ENCODE measurements around the gene FN3K.
"Not testable (repeated sequence)": the region's sequence is repeated elsewhere in the genome, so short reads cannot be mapped to it uniquely, and the experiment has no call there.

The FN3K gene

GRCh38 chr17:82779541-82779940, 44.1 kb downstream of the FN3K start:
- WGBS, 2 experiments (ENCODE audit: insufficient coverage in 2 of 2) = 95 to 96% methylated on average over 16 to 23 of the region's 23 CpGs
- no peak overlapping the region for H3K4me3 ChIP-seq (ENCODE audit: extremely low read depth, insufficient read depth, low read length, poor library complexity, severe bottlenecking)
- peaks cover 3% of the 10 kb centered on the region for H3K4me1 ChIP-seq (ENCODE audit: control insufficient read depth, insufficient read depth, low read length, poor library complexity, severe bottlenecking)
- no peaks in the 10 kb centered on the region for H3K9me3 ChIP-seq (ENCODE audit: control insufficient read depth, low read length)
- peaks cover 36% of the 10 kb centered on the region for H3K36me3 ChIP-seq (ENCODE audit: control insufficient read depth, insufficient read depth, low read length)
- no peak overlapping the region for H3K27ac ChIP-seq (ENCODE audit: low read depth, low read length, severe bottlenecking)

GRCh38 chr17:82780195-82780594, 44.8 kb downstream of the FN3K start:
- Histone ChIP-seq H3K27ac (ENCODE audit: low read depth, low read length, severe bottlenecking) (no peak overlapping the region), H3K4me1 (ENCODE audit: control insufficient read depth, insufficient read depth, low read length, poor library complexity, severe bottlenecking) (peaks cover 3% of the 10 kb centered on the region), H3K9me3 (ENCODE audit: control insufficient read depth, low read length) (no peaks in the 10 kb centered on the region), H3K36me3 (ENCODE audit: control insufficient read depth, insufficient read depth, low read length) (peaks cover 35% of the 10 kb centered on the region), H3K4me3 (ENCODE audit: extremely low read depth, insufficient read depth, low read length, poor library complexity, severe bottlenecking) (no peak overlapping the region)
- WGBS, 2 experiments (ENCODE audit: insufficient coverage in 2 of 2) = 89 to 96% methylated on average over 9 to 10 of the region's 12 CpGs

GRCh38 chr17:82780971-82781893, 45.8 kb downstream of the FN3K start:
- Histone ChIP-seq H3K36me3 (ENCODE audit: control insufficient read depth, insufficient read depth, low read length) (peaks cover 39% of the 10 kb centered on the region), H3K4me3 (ENCODE audit: extremely low read depth, insufficient read depth, low read length, poor library complexity, severe bottlenecking) (no peak overlapping the region), H3K4me1 (ENCODE audit: control insufficient read depth, insufficient read depth, low read length, poor library complexity, severe bottlenecking) (peaks cover 3% of the 10 kb centered on the region), H3K9me3 (ENCODE audit: control insufficient read depth, low read length) (no peaks in the 10 kb centered on the region), H3K27ac (ENCODE audit: low read depth, low read length, severe bottlenecking) (no peak overlapping the region)
- 86 to 87% methylated on average over 17 to 19 of the region's 27 CpGs for WGBS, 2 experiments (ENCODE audit: insufficient coverage in 2 of 2)

GRCh38 chr17:82781894-82782274, 46.5 kb downstream of the FN3K start:
- Histone ChIP-seq H3K36me3 (ENCODE audit: control insufficient read depth, insufficient read depth, low read length) (peaks cover 33% of the 10 kb centered on the region), H3K9me3 (ENCODE audit: control insufficient read depth, low read length) (no peaks in the 10 kb centered on the region), H3K4me3 (ENCODE audit: extremely low read depth, insufficient read depth, low read length, poor library complexity, severe bottlenecking) (no peak overlapping the region), H3K4me1 (ENCODE audit: control insufficient read depth, insufficient read depth, low read length, poor library complexity, severe bottlenecking) (peaks cover 3% of the 10 kb centered on the region), H3K27ac (ENCODE audit: low read depth, low read length, severe bottlenecking) (no peak overlapping the region)
- WGBS, 2 experiments (ENCODE audit: insufficient coverage in 2 of 2) = 45 to 58% methylated on average over 5 to 8 of the region's 8 CpGs

GRCh38 chr17:82782657-82783207, 47.3 kb downstream of the FN3K start:
- Histone ChIP-seq H3K27ac (ENCODE audit: low read depth, low read length, severe bottlenecking) (no peak overlapping the region), H3K9me3 (ENCODE audit: control insufficient read depth, low read length) (no peaks in the 10 kb centered on the region), H3K36me3 (ENCODE audit: control insufficient read depth, insufficient read depth, low read length) (peaks cover 40% of the 10 kb centered on the region), H3K4me1 (ENCODE audit: control insufficient read depth, insufficient read depth, low read length, poor library complexity, severe bottlenecking) (peaks cover 3% of the 10 kb centered on the region), H3K4me3 (ENCODE audit: extremely low read depth, insufficient read depth, low read length, poor library complexity, severe bottlenecking) (no peak overlapping the region)
- 96% methylated on average over 32 to 37 of the region's 42 CpGs for WGBS, 2 experiments (ENCODE audit: insufficient coverage in 2 of 2)

- WGBS, 2 experiments (ENCODE audit: insufficient coverage in 2 of 2) = 95 to 98% methylated on average over 15 to 18 of the region's 18 CpGs
- Histone ChIP-seq H3K4me3 (ENCODE audit: extremely low read depth, insufficient read depth, low read length, poor library complexity, severe bottlenecking) (no peak overlapping the region), H3K27ac (ENCODE audit: low read depth, low read length, severe bottlenecking) (no peak overlapping the region), H3K9me3 (ENCODE audit: control insufficient read depth, low read length) (no peaks in the 10 kb centered on the region), H3K4me1 (ENCODE audit: control insufficient read depth, insufficient read depth, low read length, poor library complexity, severe bottlenecking) (peaks cover 3% of the 10 kb centered on the region), H3K36me3 (ENCODE audit: control insufficient read depth, insufficient read depth, low read length) (peaks cover 45% of the 10 kb centered on the region)
Measured at GRCh38 chr17:82783498-82783897, 48.1 kb downstream of the FN3K start.

GRCh38 chr17:82785581-82785980, 50.2 kb downstream of the FN3K start:
- 92 to 98% methylated on average over 2 to 13 of the region's 16 CpGs for whole genome bisulfite sequencing, 2 experiments (ENCODE audit: insufficient coverage in 2 of 2)
- not testable (repeated sequence) for H3K4me1 ChIP-seq (ENCODE audit: control insufficient read depth, insufficient read depth, low read length, poor library complexity, severe bottlenecking); H3K9me3 ChIP-seq (ENCODE audit: control insufficient read depth, low read length); H3K27ac ChIP-seq (ENCODE audit: low read depth, low read length, severe bottlenecking); H3K4me3 ChIP-seq (ENCODE audit: extremely low read depth, insufficient read depth, low read length, poor library complexity, severe bottlenecking)
- peaks cover 45% of the 10 kb centered on the region for H3K36me3 ChIP-seq (ENCODE audit: control insufficient read depth, insufficient read depth, low read length)

- no peak overlapping the region for H3K27ac ChIP-seq (ENCODE audit: low read depth, low read length, severe bottlenecking)
- WGBS, 2 experiments (ENCODE audit: insufficient coverage in 2 of 2) = 96 to 100% methylated on average over 3 to 9 of the region's 10 CpGs
- H3K36me3 ChIP-seq (ENCODE audit: control insufficient read depth, insufficient read depth, low read length) = peaks cover 46% of the 10 kb centered on the region
- peaks cover 7% of the 10 kb centered on the region for H3K4me1 ChIP-seq (ENCODE audit: control insufficient read depth, insufficient read depth, low read length, poor library complexity, severe bottlenecking)
- H3K4me3 ChIP-seq (ENCODE audit: extremely low read depth, insufficient read depth, low read length, poor library complexity, severe bottlenecking) = no peak overlapping the region
- no peaks in the 10 kb centered on the region for H3K9me3 ChIP-seq (ENCODE audit: control insufficient read depth, low read length)
Measured at GRCh38 chr17:82786427-82786826, 51.0 kb downstream of the FN3K start.

- Histone ChIP-seq H3K9me3 (ENCODE audit: control insufficient read depth, low read length) (no peaks in the 10 kb centered on the region), H3K27ac (ENCODE audit: low read depth, low read length, severe bottlenecking) (no peak overlapping the region), H3K4me1 (ENCODE audit: control insufficient read depth, insufficient read depth, low read length, poor library complexity, severe bottlenecking) (peaks cover 10% of the 10 kb centered on the region), H3K4me3 (ENCODE audit: extremely low read depth, insufficient read depth, low read length, poor library complexity, severe bottlenecking) (no peak overlapping the region), H3K36me3 (ENCODE audit: control insufficient read depth, insufficient read depth, low read length) (peaks cover 47% of the 10 kb centered on the region)
- WGBS, 2 experiments (ENCODE audit: insufficient coverage in 2 of 2) = 94 to 97% methylated on average over 18 to 23 of the region's 27 CpGs
Measured at GRCh38 chr17:82787081-82787848, 51.9 kb downstream of the FN3K start.

- Histone ChIP-seq H3K36me3 (ENCODE audit: control insufficient read depth, insufficient read depth, low read length) (peaks cover 36% of the 10 kb centered on the region), H3K27ac (ENCODE audit: low read depth, low read length, severe bottlenecking) (no peak overlapping the region)
Measured at GRCh38 chr17:82788206-82789001, 53.0 kb downstream of the FN3K start.

More at GRCh38 chr17:82788206-82789001, 53.0 kb downstream of the FN3K start:
- H3K9me3 ChIP-seq (ENCODE audit: control insufficient read depth, low read length) = no peaks in the 10 kb centered on the region
- H3K4me3 ChIP-seq (ENCODE audit: extremely low read depth, insufficient read depth, low read length, poor library complexity, severe bottlenecking) = no peak overlapping the region
- H3K4me1 ChIP-seq (ENCODE audit: control insufficient read depth, insufficient read depth, low read length, poor library complexity, severe bottlenecking) = peaks cover 10% of the 10 kb centered on the region
- 89 to 98% methylated on average over 7 of the region's 18 CpGs for WGBS, 2 experiments (ENCODE audit: insufficient coverage in 2 of 2)
